Endometrial microvascular endothelial cells (primary cell): ENCODE data around the gene PTPRG. TPM values are rescaled to one million over a fixed set of nuclear protein-coding genes. Genes with fewer than 3 reads are reported as not detected.

Experiments
- in situ Hi-C: cut with HindIII; loops from 2 replicates; pipeline ENCODE4 v1.10.0; 2017; ENCODE audit warnings: low sequenced_read_pairs, low pct_unique_long_range_greater_than_20kb; ENCODE audit errors: inconsistent ontology term
- total RNA-seq: library from RNA; depleted of rRNA; stranded (reverse); fragments of >200 nt; gene quantifications from one replicate; pipeline ENCODE4 v1.2.3, GENCODE V29; 2015; ENCODE audit errors: inconsistent ontology term

Gene PTPRG
- total RNA-seq, 1 donor from 2014 or later: 13.1 TPM

DNA sequence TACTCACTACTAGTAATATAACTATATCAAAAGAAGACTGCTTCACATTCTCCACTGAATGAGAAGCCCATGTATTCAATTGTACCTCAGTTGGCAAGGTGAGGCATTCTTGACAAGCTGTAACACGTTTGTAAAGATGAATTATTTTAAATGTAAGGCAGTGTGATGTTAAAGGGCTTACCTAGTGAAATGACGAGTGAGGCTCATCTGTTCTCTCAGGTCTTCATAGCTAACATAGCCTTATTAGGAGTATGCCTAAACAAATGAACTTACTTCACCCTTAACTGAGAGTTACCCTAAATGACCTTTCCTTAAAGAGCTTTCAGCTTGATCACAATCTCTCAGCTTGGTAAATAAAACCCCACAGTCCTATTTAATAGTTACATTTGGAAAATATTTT is 684.7 kb downstream of the PTPRG start:
- in situ Hi-C loops: no loop called here

DNA sequence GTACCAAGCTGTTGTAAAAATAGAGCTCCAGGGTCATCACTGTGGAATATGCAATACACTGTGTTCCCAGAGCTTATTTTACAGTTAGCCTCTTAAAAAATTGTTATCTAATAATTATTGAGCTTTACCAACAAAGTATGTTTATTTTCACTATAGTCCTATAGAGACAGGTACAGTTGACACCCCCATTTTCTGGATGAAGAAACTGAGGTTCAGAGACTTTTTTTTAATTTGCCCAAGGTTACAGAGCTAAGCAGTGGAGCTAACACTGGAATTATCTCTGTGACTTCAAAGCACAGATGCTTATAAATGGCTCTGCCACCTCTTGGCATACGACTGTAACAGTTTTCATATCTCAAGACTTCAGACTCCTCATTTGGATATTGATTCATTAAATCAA is 685.6 kb downstream of the PTPRG start:
- in situ Hi-C loops: no loop called here

DNA sequence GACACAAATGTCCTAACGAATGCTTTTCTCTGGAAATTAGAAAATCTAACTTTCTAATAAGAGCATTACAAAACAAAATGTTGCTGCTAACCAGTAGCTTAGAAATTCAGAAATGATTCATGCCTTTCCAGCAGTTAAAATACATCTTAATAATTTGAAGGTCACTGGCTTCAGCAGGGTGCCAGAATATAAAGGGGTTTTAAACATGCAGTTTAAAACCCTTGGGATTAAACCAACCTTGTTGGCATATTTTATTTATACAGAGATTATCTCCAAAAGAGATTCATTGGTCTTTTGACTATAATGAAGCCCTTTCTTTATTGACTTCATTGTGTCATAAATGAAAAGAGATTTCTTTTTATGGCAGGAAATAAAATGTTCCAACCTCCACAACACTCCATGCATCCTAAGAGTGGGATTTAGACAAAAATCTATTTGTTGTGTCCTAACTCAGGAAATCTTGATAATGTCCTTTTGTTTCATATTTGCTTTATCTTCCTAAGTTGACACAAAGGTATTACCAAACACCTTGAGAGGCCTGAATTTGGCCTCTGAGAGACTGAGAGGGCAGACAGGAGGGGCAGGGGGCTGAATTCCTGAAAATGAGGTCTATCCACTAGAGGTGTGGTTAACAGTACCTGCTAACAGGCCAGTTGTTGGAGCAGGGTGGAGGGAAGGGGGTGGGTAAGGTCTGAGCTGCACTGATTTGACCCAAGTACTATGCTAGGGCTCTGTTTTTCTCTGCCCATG is 687.5 kb downstream of the PTPRG start:
- in situ Hi-C loops: no loop called here

DNA sequence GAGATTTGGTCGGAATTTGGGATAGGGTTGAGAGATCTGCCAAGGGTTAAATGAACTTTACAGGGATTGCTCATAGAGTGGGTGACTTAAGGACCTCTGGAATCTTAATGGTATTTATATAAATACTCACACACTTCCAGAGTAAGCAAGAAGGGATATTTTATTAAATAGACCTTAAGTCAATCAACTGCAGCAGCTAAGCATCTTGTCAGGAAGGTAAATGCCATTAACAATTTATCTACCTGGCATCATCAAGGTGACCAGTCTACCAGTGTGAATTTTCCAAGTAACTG is 688.1 kb downstream of the PTPRG start:
- in situ Hi-C loops: no loop called here

DNA sequence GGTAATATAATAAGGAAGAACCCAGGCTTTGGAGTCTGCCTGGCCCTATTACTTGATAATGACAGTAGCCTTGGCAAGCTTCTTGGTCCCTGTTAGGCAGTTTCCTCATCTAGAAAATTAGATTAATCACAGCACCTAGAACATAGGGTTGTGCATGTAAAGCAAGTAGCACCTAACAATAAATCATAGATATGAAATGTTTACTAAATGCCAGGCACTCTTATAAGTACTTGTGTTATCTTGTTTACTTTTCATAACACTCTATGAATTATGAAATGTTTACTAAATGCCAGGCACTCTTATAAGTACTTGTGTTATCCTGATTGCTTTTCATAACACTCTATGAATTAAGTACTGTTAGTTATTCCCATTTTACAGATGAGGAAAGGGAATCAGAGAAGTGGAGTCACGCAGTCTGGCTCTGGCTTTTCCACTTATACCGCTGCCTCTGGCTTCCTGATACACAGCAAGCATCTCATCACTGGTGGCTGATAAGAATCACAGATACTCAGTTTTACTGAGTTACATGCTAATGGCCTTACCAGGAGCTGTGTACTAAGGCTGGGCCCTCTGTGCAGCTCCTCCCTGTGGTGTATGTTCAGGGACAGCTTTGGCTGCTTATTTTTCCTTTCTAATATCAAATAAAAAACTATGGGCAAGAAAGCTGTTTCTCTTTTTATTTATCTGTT is 688.6 kb downstream of the PTPRG start:
- in situ Hi-C loops: no loop called here

DNA sequence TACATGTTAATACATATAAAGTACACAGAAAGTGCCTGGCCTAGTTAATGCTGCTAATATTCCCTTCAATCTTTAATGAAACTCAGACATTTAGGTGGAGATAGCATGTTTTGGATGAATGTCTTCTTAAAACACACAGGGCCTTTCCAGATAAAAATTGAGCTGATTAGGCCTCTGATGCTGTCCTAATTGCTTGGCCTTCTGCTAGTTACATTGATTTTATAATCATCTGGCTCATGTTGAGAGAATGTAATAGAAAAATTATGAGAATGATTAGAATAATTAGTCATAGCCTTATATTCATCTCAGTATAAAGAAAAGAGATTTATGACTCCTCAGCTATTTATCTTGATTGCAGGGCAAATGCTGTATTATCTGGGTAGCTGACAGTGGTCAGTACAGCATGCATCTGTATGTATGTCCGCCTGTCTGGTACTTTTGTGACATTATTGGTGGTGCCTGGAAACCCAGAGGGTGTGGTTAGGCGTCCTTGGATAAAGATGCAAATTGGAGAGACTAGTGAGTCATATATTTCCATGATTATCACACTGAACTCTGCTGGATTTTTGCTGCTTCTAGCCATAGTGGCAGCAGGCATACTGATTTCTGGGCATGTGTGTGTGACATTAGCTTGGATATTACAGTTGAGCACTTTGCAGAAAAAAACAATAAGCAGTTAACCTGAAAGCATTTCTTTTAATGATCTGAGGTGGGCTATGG is 691.2 kb downstream of the PTPRG start:
- in situ Hi-C loops: no loop called here

DNA sequence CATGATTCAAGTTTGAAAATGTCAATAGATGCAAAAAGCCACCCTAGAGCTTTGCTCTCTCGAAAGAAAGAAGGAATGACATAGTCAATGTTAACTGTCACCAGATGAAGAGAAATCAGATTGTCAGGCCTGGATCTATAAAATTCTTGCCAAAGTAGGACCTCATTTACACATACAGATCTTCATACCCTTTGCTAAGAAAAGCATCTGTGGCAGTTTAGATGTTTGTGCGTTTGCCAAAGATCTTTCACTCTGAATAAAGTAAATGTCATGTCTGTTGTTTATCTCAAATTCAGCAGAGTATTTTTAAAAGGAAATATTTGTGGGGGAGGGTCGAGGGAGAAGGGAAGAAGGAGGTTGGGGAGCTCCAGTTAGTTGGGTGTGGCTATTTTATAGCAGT is 692.6 kb downstream of the PTPRG start:
- in situ Hi-C loops: no loop called here

DNA sequence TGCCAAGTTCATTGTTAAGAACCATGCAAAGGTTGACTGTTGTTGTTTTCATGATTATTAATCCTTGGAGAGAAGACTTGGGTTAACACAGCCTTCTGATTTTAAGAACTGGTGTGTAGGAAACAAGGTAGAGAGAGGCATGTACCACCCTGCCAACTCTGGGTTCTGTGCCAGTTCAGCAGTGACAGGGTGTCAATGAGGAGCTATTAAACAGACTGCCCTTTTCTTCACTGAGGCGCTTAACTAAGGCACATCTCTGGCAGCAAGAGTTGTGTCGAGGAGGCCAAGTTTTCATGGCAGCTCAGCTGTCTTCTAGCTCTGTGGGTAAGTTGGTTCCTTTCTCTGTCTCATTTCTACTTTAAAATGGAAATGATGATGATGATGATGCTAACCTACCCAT is 694.4 kb downstream of the PTPRG start:
- in situ Hi-C loops: no loop called here

DNA sequence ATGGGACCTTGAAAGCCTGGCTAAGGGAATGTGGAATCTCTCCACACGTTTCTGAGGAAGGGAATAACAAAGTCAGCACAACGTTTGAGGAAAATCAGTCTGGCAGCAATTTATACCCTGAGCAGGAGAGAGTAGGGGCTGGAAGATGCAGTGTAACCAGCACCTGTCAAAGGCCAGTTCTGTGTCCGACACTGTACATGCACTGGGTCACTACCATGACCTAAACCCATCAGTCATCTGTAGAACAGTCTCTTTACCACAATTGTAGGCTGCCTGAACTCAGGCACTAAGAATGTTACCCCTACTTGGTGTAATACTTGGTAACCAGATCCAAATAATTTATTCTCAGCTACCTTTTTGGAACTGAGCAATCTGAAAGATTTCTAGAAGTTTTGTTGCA is 698.6 kb downstream of the PTPRG start:
- in situ Hi-C loops: no loop called here

DNA sequence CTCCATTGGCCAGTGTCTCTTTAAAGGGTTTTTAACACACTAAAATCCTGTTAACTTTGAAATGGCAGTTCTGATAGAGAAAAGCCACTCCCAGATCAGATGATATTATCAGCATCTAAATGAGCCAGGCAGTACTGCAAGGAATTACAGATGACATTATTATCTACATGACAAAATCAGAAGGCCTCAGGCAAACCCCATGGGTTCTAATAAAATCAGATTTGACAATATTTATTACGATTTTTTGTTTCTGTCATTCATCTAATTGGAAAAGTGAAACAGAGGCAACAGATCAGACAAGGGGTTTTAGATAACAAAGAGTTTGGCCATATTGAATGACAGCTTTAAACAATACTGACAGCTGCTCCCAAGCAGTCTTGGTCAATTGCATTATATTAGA is 699.3 kb downstream of the PTPRG start:
- in situ Hi-C loops: no loop called here

DNA sequence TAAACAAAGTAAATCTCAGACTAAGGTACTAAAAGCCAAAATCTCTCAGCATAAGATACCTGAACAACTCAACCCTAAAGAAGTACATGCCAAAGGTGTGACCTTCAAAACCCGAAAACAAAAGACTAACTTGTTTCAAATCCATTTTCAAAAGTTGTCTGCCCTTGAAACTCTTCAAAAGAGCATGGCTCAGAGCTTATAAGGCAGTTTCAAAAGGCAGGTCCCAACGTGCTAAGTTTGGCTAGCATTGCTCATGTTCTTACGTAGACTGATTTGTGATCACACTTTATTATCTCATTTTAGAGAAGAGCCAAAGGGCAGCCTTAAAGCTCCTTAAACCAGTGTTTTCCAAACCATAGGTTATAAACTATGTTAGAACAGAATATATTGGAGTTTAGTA is 699.8 kb downstream of the PTPRG start:
- in situ Hi-C loops: no loop called here

DNA sequence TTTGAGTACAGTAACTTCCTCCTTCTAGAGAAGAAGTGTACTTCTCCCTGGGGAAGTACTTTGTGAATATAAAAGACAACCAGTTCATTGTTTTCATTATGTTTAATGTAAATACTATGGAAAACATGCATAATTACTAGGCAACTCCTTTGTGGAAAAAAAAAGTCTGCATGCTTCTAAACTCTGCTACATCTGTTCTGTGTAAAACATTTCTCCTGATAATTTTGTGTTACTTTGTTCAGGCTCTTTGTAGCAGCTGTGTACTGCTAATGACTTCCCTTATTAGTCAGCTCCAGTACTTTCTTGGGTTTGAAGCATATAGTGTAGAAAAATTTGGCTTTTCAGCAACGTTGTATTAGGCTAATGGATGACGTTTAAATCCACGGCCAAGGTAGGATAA is 700.4 kb downstream of the PTPRG start:
- in situ Hi-C loops: no loop called here

DNA sequence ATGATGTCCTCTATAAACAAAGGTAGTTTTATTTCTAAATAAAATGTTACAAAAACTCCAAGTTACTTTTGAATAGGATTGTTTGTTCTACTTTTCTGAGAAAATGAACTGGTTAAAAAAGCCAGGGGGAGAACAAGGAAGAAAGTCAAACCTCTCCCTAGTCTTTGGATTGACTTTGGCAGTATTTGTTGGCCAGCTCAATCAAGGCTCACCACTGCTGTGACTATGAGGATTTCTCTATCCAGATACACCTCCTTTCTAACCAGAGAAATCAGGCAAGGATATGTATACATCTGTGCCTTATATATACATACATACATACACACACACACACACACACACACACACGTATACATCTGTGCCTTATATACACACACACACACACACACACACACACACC is 704.2 kb downstream of the PTPRG start:
- in situ Hi-C loops: no loop called here

DNA sequence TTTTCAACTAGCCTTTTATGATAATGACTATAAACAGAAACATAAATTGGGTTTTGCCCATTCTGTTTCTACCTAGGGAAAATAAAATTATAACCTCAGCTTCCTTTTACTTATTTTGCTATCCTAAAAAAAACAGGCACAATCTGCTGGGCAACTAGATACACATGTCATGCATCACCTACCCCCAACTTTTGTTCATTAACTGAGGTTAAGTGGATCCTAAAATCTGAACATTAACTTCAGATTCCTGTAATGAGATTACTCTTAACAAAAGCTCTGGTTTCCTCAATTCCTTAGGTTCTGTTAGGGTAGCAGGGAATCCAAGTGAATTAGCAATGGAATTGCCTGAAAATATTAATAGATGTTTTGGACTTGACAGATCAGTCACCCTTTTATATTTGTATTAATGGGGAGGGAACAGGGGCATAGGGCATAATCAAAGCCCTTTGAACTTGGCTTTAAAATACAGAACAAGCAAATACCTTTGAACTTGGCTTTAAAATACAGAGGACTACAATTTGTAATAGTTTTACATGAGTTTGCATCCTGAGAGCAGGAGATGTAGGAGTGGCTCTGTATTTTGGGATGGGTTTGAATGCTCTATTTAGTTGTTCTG is 705.4 kb downstream of the PTPRG start:
- in situ Hi-C loops: no loop called here

DNA sequence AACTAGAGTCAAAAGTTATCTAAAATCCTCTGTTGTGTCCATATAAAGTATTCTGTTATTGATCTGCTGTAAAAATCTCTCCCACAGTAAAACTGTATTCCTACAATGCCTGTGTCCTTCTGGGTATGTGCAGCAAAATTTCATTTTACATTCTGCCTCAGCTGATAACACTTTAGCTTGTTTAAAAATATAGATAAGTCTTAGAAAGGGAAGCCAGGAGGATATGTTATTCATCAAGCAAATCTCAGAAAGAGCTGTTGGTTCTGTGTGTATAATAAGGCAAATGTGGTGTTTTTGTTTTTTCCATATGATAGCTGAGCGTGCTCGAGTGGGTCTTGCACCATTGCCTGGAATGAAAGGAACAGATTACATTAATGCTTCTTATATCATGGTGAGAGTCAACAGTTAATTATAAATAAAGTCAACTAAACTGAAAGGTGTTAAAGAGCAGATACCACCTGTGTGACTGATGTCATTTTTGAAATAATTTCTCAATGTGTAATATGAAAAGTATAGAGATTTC is 715.3 kb downstream of the PTPRG start:
- in situ Hi-C loops: no loop called here

DNA sequence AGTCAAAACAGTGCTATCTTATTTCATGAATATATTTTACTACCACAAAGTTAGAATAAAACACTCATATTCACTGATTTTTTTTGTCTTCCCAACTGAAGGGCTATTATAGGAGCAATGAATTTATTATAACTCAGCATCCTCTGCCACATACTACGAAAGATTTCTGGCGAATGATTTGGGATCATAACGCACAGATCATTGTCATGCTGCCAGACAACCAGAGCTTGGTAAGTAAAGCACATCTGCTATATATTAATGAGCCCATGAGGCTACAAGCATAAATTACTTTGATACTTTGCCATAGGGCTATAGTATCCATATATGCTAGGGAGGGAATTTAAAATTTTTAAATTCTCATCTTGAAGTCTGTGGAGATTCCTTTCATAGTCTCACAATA is 716.1 kb downstream of the PTPRG start:
- in situ Hi-C loops: no loop called here

DNA sequence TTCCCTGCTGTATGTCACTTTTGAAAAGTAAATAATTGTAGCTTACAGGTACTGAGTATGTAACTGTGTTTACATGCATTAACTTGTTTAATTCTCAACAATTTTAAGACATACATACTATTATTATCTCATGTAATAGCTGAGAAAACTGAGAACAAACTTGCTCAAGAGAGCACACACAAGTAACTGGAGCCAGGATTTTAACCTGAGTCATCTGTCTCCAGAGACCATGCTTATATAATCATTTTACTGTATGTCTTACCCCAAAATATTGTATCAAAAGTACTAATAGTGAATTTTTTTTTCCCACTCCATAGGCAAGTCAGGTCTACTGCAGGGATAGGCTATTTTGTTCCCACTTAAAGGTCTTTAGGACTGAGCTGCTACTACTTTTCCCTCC is 716.6 kb downstream of the PTPRG start:
- in situ Hi-C loops: no loop called here

DNA sequence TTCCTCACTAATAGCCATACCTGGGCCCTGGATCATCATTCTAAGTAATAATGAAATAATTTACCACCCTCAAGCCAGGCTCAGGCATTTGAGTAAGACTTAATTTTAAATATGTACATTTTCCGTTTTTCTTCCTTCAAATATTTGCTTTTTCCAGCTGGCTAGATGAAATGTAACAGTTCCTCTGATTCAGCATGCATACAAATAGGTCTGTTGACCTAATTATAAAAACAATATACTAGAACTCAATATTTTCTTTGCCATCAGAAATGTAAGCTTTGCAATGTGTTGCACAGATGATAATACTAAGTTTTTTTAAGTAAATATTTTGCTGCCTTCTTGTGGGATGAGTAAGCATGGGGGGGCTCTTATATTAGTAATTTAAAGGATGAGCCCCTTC is 720.4 kb downstream of the PTPRG start:
- in situ Hi-C loops: no loop called here

DNA sequence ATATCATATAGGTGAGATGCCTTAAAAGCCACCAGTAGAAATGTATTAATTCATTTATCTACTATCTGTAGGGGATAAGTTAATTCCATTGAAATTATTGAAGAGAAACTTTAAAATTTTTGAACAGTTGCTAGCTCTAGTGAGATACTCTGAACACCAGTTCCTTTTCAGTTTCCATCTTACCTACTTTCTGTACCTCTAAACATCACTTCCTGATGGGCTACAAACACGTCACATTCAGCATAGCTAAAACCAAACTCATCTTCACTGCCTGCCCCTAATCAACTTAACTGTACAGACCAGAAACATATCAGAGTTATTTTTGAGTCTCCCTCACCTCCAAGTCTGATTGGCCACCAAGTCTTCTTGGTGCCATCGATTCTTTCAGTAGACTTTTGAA is 723.1 kb downstream of the PTPRG start:
- in situ Hi-C loops: no loop called here
